22Rv1 (cell line): ENCODE measurements around the gene GSK3A.

Experiments
- ZFX ChIP-seq: fragments of 450-650 bp; IDR thresholded peaks from 2 replicates; pipeline ENCODE4 v1.6.1; 2017; ENCODE audit warnings: antibody characterized with exemption, borderline replicate concordance
- TF ChIP-seq, protein P1 (sequence below): fragments of 450-650 bp; IDR thresholded peaks from 2 replicates; pipeline ENCODE4 v1.5.1; 2017; ENCODE audit warnings: mild to moderate bottlenecking

DNA sequence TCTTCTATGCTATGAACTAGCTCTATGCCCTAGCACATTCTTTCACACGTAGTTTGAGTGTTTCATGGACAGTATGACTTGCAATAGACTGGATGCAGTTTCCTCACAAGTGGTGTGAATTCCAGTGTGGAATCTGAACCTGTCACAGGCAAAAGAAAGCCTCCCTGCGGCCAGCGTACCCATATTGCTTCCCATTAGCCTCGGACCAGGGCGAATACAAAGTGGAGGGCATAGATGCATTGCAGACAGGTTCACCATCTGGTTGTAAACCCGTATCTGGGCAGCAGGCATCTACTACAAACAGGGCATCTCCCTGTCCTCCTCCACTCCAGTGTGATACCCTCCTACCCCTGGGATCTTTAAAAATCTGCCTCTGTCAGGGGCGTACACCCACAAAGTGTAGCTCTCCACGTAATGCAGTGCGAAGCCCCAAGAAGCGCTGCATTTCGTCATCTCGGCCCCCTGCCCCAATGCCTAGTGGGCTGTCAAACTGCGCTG lies 25.3 kb upstream of the GSK3A start:
- TF ChIP-seq, protein P1, sequence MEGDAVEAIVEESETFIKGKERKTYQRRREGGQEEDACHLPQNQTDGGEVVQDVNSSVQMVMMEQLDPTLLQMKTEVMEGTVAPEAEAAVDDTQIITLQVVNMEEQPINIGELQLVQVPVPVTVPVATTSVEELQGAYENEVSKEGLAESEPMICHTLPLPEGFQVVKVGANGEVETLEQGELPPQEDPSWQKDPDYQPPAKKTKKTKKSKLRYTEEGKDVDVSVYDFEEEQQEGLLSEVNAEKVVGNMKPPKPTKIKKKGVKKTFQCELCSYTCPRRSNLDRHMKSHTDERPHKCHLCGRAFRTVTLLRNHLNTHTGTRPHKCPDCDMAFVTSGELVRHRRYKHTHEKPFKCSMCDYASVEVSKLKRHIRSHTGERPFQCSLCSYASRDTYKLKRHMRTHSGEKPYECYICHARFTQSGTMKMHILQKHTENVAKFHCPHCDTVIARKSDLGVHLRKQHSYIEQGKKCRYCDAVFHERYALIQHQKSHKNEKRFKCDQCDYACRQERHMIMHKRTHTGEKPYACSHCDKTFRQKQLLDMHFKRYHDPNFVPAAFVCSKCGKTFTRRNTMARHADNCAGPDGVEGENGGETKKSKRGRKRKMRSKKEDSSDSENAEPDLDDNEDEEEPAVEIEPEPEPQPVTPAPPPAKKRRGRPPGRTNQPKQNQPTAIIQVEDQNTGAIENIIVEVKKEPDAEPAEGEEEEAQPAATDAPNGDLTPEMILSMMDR: no peak
- no peak for TF ChIP-seq ZFX
